CD14-positive monocyte (primary cell): Measurements from ENCODE around the gene XYLT1. TPM values are rescaled to one million over a fixed set of nuclear protein-coding genes. Genes with fewer than 3 reads are reported as not detected.

Source experiments
- DNase-seq, 3 donors: peaks; one replicate each; pipeline ENCODE4 v3.0.0-alpha.2; 2011 to 2022
- H2AFZ ChIP-seq: 2 replicates; pipeline ENCODE4 v1.6.0; 2012; ENCODE audit warnings: mild to moderate bottlenecking, low read depth, low read length, inconsistent platforms; ENCODE audit not compliant: insufficient read depth, poor library complexity, severe bottlenecking
- H3K27ac ChIP-seq, 2 donors: 1 replicate in 1 of 2; 2 replicates in 1 of 2; pipeline ENCODE4 v1.5.1; 2012 to 2013; ENCODE audit warnings: low read length in 2 of 2, control low read depth in 1 of 2, inconsistent platforms in 1 of 2, low read depth in 1 of 2, mild to moderate bottlenecking in 1 of 2
- H3K27me3 ChIP-seq, 2 donors: one replicate each; pipeline versions ENCODE4 v1.6.0 to v1.6.1; 2011 to 2013; ENCODE audit warnings: low read length in 2 of 2; ENCODE audit not compliant: control insufficient read depth in 2 of 2, insufficient read depth in 2 of 2
- H3K36me3 ChIP-seq, 2 donors: replicated peaks in 1 of 2; 1 replicate in 1 of 2; 2 replicates in 1 of 2; pipeline versions ENCODE4 v1.5.1 to v1.6.1; 2012 to 2013; ENCODE audit warnings: low read length in 2 of 2, control low read depth in 1 of 2, inconsistent platforms in 1 of 2, mild to moderate bottlenecking in 1 of 2; ENCODE audit not compliant: insufficient read depth in 2 of 2, control insufficient read depth in 1 of 2
- H3K4me1 ChIP-seq, 2 donors: 1 replicate in 1 of 2; 2 replicates in 1 of 2; pipeline versions ENCODE4 v1.5.1 to v1.6.1; 2012 to 2013; ENCODE audit warnings: low read length in 2 of 2, control low read depth in 1 of 2, inconsistent platforms in 1 of 2, mild to moderate bottlenecking in 1 of 2, moderate library complexity in 1 of 2; ENCODE audit not compliant: insufficient read depth in 2 of 2, control insufficient read depth in 1 of 2
- H3K4me2 ChIP-seq: replicated peaks from 2 replicates; pipeline ENCODE3; 2012; ENCODE audit warnings: low read length, moderate library complexity, mild to moderate bottlenecking; ENCODE audit not compliant: poor library complexity, severe bottlenecking; ENCODE audit errors: extremely low read depth
- H3K4me3 ChIP-seq, 3 experiments: fragments of 200-600 bp in 1 of 3; sonication (generic) in 1 of 3; replicated peaks in 1 of 3; 1 replicate in 2 of 3; 2 replicates in 1 of 3; pipeline ENCODE4 v1.5.1; 2011 to 2013; ENCODE audit warnings: low read length in 3 of 3, mild to moderate bottlenecking in 3 of 3, control low read depth in 2 of 3, low read depth in 2 of 3, inconsistent platforms in 1 of 3, moderate library complexity in 1 of 3
- H3K79me2 ChIP-seq: 2 replicates; pipeline ENCODE4 v1.6.0; 2012; ENCODE audit warnings: mild to moderate bottlenecking, control low read depth, inconsistent platforms, low read length, moderate library complexity; ENCODE audit not compliant: insufficient read depth
- H3K9ac ChIP-seq: 2 replicates; pipeline ENCODE4 v1.6.0; 2017; ENCODE audit warnings: low read length, mild to moderate bottlenecking; ENCODE audit not compliant: insufficient read depth, poor library complexity, severe bottlenecking
- H3K9me3 ChIP-seq, 2 donors: replicated peaks in 1 of 2; 1 replicate in 1 of 2; 2 replicates in 1 of 2; pipeline versions ENCODE4 v1.5.1 to v1.6.1; 2012 to 2013; ENCODE audit warnings: low read length in 2 of 2, control low read depth in 1 of 2; ENCODE audit not compliant: control insufficient read depth in 1 of 2, insufficient read depth in 1 of 2
- H4K20me1 ChIP-seq: 2 replicates; pipeline ENCODE4 v1.6.0; 2012; ENCODE audit warnings: mild to moderate bottlenecking, low read length, control low read depth, moderate library complexity; ENCODE audit not compliant: insufficient read depth
- H3K27ac Mint-ChIP-seq, 7 donors: one replicate each; pipeline ENCODE4 v1.8.0; 2020; ENCODE audit warnings: mild to moderate bottlenecking in 7 of 7, mixed read lengths in 7 of 7, moderate library complexity in 6 of 7, inconsistent platforms in 2 of 7
- H3K27me3 Mint-ChIP-seq, 3 donors: one replicate each; pipeline ENCODE4 v1.8.0; 2021 to 2022; ENCODE audit warnings: low read depth in 3 of 3, mild to moderate bottlenecking in 3 of 3, mixed read lengths in 3 of 3, moderate library complexity in 3 of 3, inconsistent platforms in 1 of 3
- H3K36me3 Mint-ChIP-seq, 2 donors: one replicate each; pipeline ENCODE4 v1.8.0; 2020; ENCODE audit warnings: mixed read lengths in 2 of 2, inconsistent platforms in 1 of 2, mild to moderate bottlenecking in 1 of 2
- H3K4me1 Mint-ChIP-seq: one replicate; pipeline ENCODE4 v1.8.0; 2020; ENCODE audit warnings: mild to moderate bottlenecking, mixed read lengths
- H3K4me3 Mint-ChIP-seq, 2 donors: one replicate each; pipeline ENCODE4 v1.8.0; 2020; ENCODE audit warnings: mild to moderate bottlenecking in 2 of 2, mixed read lengths in 2 of 2, moderate library complexity in 1 of 2
- H3K9me3 Mint-ChIP-seq, 7 donors: one replicate each; pipeline ENCODE4 v1.8.0; 2020 to 2022; ENCODE audit warnings: mixed read lengths in 7 of 7, mild to moderate bottlenecking in 6 of 7, moderate library complexity in 6 of 7, inconsistent platforms in 2 of 7
- CTCF ChIP-seq: fragments of 200-600 bp; IDR thresholded peaks from one replicate; pipeline ENCODE4 v1.8.0; 2022; ENCODE audit warnings: antibody characterized with exemption, mild to moderate bottlenecking
- WGBS: methylation state at CpG from one replicate; pipeline ENCODE4 v1.1.5; 2013; ENCODE audit warnings: missing lambda C conversion rate; ENCODE audit not compliant: insufficient coverage; 5-methylcytosine and 5-hydroxymethylcytosine counted together
- intact Hi-C, 2 donors: fragments of 100-400 bp; cut with micrococcal nuclease; formaldehyde crosslinking; loops; one replicate each; pipeline versions ENCODE4 v1.15.0 to v1.15.1; 2023
- polyA plus RNA-seq, 3 donors: library from polyadenylated mRNA; depleted of rRNA in 1 of 3; unstranded in 2 of 3; stranded (reverse) in 1 of 3; fragments of 300-500 nt in 2 of 3; fragments of >200 nt in 1 of 3; fragmentation: Illumina TruSeq in 2 of 3; gene quantifications; 1 replicate in 2 of 3; 2 replicates in 1 of 3; pipeline ENCODE4 v1.2.3, GENCODE V29; 2012 to 2021

Gene XYLT1
- polyA plus RNA-seq, 3 donors = 0.51 to 9.4 (median 1.6) TPM

- Histone ChIP-seq H3K79me2 (peaks cover 56% of the 10 kb centered on the region), H3K27ac (peak overlapping the region in 1 of 2 donors; percentile 98), H4K20me1 (peaks cover 10% of the 10 kb centered on the region), H3K9ac (no peak overlapping the region), H2AFZ (no peak overlapping the region), H3K36me3 (peaks cover 0 to 6% of the 10 kb centered on the region in 2 donors), H3K9me3 (no peaks in the 10 kb centered on the region), H3K4me2 (no peak overlapping the region), H3K4me3 (peak overlapping the region in 1 of 3 experiments; percentile 68), H3K4me1 (peaks cover 39 to 42% of the 10 kb centered on the region in 2 donors), H3K27me3 (no peaks in the 10 kb centered on the region)
- Mint-ChIP-seq H3K4me3 (no peak overlapping the region), H3K4me1 (peaks cover 50% of the 10 kb centered on the region), H3K27me3 (peaks cover 0 to 1% (median 0%) of the 10 kb centered on the region in 3 donors), H3K27ac (peak overlapping the region in 6 of 7 donors; percentile 35 to 100 (median 96)), H3K36me3 (peaks cover 9 to 18% of the 10 kb centered on the region in 2 donors), H3K9me3 (peaks cover 0 to 2% (median 0%) of the 10 kb centered on the region in 7 donors)
- intact Hi-C loops = loop anchor here (5.0 kb wide), 4 partner anchors 40 to 195 kb away; no protein-coding TSS in a partner anchor
- DNase-seq = no peak
- WGBS = 94% methylated on average over 10 of the region's 13 CpGs
- TF ChIP-seq CTCF = no peak
Observed at GRCh38 chr16:17257426-17258023, 213.2 kb downstream of the XYLT1 start.

DNA sequence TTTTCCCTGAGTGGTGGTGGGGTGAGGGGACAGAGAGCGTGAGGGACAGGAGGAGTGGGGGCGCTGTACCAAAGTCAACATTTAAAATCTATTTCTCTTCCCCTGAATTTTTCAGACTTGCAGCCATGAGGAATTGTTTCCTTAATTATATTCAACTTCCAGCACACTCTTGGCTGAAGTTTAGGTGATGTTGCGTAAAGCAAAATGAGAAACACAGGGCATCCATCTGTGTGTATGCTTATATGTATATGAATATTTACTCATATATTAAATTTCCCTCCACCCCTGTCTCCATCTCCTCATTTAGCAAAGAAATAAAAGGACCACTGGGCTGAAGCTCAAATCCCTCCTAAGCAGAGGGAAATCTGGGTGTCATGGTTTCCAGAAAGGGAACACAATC is 218.1 kb downstream of the XYLT1 start:
- no peak overlapping the region for H3K4me3 Mint-ChIP-seq
- H3K79me2 ChIP-seq = peaks cover 66% of the 10 kb centered on the region

More for the DNA sequence above, 218.1 kb downstream of the XYLT1 start:
- WGBS = no CpG with 5 or more reads among the region's 3 CpGs
- H4K20me1 ChIP-seq = peaks cover 45% of the 10 kb centered on the region
- H3K36me3 Mint-ChIP-seq = peaks cover 26 to 49% of the 10 kb centered on the region in 2 donors
- peaks cover 37% of the 10 kb centered on the region for H3K4me1 Mint-ChIP-seq
- TF ChIP-seq CTCF = no peak
- no peak overlapping the region for H3K4me3 ChIP-seq
- no peak overlapping the region for H3K9ac ChIP-seq
- H3K36me3 ChIP-seq = peaks cover 0 to 12% of the 10 kb centered on the region in 2 donors
- H2AFZ ChIP-seq = no peak overlapping the region
- H3K9me3 ChIP-seq = no peaks in the 10 kb centered on the region
- no peaks in the 10 kb centered on the region for H3K9me3 Mint-ChIP-seq
- H3K27ac ChIP-seq = no peak overlapping the region
- H3K27me3 Mint-ChIP-seq = peaks cover 0 to 1% (median 0%) of the 10 kb centered on the region in 3 donors
- intact Hi-C loops = no loop called here
- H3K4me2 ChIP-seq = no peak overlapping the region
- H3K27me3 ChIP-seq = no peaks in the 10 kb centered on the region
- H3K4me1 ChIP-seq = peaks cover 3 to 4% of the 10 kb centered on the region in 2 donors
- DNase-seq = no peak
- H3K27ac Mint-ChIP-seq = peak overlapping the region in 1 of 7 donors; percentile 62
